ENCODE measurements around the gene APP.

DNA sequence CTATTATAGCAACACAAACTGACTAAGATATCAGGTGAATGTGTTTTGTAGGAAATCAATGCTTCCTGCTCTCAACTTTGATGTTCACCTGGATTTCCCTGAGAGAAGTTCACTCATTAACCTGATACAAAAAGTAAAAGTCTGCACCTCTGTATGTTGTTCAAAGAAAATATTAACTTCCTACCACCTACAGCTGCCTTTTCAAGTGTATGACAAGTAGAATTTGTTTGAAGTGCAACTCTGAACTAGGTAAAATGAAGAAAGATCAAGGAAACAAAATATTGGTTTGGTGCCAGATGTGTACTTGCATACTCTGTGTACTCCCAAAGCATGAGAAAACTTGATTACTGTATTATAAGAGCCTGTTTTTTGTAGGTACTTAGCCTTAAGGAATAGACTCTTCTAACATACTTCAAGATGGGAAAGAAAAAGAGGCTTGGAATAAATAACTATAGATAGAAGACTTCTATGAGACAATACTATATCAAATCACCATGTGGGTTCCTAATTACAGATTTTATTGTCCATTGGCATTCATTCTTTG is 193.4 kb downstream of the APP start:
- TF ChIP-seq, protein P1, sequence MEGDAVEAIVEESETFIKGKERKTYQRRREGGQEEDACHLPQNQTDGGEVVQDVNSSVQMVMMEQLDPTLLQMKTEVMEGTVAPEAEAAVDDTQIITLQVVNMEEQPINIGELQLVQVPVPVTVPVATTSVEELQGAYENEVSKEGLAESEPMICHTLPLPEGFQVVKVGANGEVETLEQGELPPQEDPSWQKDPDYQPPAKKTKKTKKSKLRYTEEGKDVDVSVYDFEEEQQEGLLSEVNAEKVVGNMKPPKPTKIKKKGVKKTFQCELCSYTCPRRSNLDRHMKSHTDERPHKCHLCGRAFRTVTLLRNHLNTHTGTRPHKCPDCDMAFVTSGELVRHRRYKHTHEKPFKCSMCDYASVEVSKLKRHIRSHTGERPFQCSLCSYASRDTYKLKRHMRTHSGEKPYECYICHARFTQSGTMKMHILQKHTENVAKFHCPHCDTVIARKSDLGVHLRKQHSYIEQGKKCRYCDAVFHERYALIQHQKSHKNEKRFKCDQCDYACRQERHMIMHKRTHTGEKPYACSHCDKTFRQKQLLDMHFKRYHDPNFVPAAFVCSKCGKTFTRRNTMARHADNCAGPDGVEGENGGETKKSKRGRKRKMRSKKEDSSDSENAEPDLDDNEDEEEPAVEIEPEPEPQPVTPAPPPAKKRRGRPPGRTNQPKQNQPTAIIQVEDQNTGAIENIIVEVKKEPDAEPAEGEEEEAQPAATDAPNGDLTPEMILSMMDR (IDR thresholded peaks at IDR 0.05), result no peak
- no peak for TF ChIP-seq POLR2AphosphoS5 (IDR thresholded peaks at IDR 0.05)
- no peak for TF ChIP-seq POLR2A (IDR thresholded peaks at IDR 0.05)

Data from breast epithelium (tissue), 3 donors.